8988T (cell line): ENCODE results near the gene POLR2H.

ENCODE experiments used
- DNase-seq: peaks from one replicate; pipeline ENCODE4 v3.0.0; 2011

The POLR2H gene

DNA sequence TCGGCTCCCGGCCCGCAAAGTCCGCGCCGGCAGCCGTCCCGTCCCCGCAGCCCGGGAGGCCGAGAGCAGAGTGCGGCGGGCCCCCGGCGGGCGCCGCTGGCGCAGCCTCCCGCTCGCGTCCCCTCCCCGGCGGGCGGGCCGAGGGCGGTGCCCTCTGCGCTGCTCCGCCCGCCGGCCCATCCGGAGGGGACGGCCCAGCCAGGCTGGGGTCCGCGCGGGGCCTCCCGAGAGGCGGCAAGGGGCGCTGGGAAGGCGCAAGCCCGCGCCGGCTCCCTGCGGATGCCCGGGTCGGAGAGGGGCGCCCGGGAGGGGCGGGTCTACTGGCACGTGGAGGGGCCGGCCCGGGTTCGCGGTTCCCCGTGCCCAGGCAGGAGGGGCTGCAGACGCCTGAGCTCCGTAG, at the start of gene POLR2H, which contains the start of gene CLCN2:
TSS of gene POLR2H (plus strand) at position 179 of the 400 bp plus-strand sequence. CDS start 1,783 bp downstream, outside the sequence.
TSS of gene CLCN2 (minus strand) at position 74 of the 400 bp plus-strand sequence. CDS start 126 bp downstream, outside the sequence.
- no peak for DNase-seq

DNA sequence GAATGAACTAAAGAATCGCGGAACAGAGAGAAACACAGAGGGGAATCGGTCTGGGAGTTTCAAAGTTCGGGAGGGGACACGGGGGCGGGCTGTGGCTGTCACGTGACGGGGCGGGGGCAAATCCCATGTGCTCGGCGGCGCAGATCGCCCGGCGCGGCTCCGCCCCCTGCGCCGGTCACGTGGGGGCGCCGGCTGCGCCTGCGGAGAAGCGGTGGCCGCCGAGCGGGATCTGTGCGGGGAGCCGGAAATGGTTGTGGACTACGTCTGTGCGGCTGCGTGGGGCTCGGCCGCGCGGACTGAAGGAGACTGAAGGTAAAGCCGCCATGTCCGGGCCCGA, 47.2 kb upstream of the POLR2H start, which contains the start of gene EIF4G1:
TSS of gene EIF4G1 (plus strand) at position 244 of the 337 bp plus-strand sequence. CDS start 1,191 bp downstream, outside the sequence.
- DNase-seq = peak; percentile 98

DNA sequence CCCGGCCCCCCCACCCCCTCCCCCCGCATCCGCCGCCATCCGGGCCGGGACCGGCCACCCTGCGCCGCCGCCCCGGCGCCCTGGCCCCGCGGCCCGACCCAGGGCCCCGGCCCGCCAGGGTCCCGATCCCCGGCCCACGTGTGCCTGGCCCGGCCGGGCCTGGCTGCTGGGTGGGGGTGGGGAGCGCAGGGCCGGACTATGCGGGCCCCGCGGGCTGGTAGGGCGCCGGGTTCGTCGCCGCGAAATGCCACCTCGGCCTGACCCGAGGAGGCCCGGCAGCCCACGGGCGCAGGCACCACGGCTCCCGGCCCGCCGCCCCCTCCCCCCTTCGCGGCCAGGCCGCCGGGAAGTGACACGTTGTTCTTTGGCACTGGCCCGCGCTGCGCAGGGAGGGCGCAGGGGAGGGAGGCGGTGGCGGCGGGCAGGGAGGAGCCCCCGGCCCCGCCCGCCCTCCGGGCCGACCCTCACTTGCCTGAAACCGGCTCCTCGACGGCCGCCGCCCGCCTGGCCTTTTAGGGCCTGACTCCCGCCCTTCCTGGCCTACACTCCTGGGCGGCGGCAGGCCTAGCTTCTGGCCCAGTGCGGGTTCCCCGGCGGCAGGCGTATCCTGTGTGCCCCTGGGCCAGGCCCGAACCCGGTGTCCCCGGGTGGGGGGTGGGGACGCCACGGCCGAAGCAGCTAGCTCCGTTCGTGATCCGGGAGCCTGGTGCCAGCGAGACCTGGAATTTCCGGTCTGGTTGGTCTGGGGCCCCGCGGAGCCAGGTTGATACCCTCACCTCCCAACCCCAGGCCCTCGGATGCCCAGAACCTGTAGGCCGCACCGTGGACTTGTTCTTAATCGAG, 46.6 kb upstream of the POLR2H start:
- DNase-seq = no peak

DNA sequence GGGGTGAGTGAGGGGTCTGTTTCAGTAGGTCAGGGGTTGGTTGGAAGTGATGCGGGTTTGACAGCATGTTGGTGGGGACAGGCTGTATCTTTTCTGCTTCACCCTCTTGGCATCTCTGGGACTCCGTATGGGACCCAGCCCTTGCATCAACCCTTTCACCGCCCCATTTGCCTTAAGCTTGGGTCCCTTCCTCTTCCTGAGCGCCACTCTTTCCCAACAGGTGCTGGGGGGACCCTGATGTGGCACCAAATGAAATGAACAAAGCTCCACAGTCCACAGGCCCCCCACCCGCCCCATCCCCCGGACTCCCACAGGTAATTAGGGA, 46.0 kb upstream of the POLR2H start:
- no peak for DNase-seq

GRCh38 chr3:184315871-184316661, 45.4 kb upstream of the POLR2H start:
- no peak for DNase-seq

- no peak for DNase-seq
Observed at GRCh38 chr3:184316792-184317191, 44.7 kb upstream of the POLR2H start.

- DNase-seq = no peak
Observed at GRCh38 chr3:184317201-184317600, 44.3 kb upstream of the POLR2H start.

DNA sequence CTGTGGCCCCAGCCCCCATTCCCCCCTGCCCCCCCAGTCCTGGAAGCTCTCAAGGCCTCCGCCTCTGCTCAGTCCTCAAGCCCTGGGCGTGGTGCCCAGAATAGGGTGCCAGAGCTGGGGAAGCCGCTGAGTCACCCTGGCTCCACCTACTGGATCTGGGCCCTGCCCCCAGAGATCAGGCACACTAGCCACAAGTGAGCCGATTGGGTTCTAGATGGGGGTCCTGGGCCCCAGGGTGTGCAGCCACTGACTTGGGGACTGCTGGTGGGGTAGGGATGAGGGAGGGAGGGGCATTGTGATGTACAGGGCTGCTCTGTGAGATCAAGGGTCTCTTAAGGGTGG, 41.4 kb upstream of the POLR2H start:
- peak; percentile 98 for DNase-seq

DNA sequence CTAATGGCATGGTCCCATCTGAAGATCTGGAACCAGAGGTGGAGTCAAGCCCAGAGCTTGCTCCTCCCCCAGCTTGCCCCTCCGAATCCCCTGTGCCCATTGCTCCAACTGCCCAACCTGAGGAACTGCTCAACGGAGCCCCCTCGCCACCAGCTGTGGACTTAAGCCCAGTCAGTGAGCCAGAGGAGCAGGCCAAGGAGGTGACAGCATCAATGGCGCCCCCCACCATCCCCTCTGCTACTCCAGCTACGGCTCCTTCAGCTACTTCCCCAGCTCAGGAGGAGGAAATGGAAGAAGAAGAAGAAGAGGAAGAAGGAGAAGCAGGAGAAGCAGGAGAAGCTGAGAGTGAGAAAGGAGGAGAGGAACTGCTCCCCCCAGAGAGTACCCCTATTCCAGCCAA, 39.8 kb upstream of the POLR2H start:
- no peak for DNase-seq

DNA sequence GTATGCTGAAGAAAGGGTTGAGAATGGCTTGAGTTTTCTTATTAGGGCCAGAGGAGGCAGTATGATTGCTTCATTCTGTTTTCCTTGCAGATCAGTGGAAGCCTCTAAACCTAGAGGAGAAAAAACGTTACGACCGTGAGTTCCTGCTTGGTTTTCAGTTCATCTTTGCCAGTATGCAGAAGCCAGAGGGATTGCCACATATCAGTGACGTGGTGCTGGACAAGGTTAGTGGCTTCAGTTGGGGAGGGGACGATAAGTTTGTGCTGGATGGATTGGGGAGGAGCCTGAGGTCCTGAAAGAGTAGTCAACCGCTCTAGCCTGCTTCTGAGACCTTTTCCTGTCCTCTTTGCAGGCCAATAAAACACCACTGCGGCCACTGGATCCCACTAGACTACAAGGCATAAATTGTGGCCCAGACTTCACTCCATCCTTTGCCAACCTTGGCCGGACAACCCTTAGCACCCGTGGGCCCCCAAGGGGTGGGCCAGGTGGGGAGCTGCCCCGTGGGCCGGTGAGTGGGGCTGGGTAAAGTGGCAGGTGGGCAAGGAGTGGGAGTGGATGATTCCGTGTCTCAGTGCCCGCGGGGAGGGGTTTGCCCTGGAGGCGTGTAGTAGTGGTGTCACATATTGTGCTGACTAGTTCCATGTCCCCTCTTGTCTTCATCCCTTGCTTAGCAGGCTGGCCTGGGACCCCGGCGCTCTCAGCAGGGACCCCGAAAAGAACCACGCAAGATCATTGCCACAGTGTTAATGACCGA, 38.6 kb upstream of the POLR2H start:
- DNase-seq = no peak

DNA sequence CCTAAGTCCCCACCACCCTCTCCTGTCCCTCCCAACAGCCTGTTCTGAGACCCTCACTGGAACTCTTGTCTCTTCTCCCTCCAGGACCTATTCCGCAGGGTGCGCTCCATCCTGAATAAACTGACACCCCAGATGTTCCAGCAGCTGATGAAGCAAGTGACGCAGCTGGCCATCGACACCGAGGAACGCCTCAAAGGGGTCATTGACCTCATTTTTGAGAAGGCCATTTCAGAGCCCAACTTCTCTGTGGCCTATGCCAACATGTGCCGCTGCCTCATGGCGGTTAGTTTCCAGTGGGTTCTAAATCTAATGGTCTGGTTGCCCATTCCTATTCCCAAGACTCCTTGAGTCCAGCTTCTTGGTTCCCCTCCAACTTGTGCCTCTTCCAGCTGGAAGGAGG, 37.8 kb upstream of the POLR2H start:
- DNase-seq = no peak

GRCh38 chr3:184325269-184325668, 36.2 kb upstream of the POLR2H start:
- DNase-seq = no peak

- no peak for DNase-seq
Observed at GRCh38 chr3:184325715-184326369, 35.7 kb upstream of the POLR2H start.

GRCh38 chr3:184327171-184327570, 34.3 kb upstream of the POLR2H start:
- DNase-seq = no peak

DNA sequence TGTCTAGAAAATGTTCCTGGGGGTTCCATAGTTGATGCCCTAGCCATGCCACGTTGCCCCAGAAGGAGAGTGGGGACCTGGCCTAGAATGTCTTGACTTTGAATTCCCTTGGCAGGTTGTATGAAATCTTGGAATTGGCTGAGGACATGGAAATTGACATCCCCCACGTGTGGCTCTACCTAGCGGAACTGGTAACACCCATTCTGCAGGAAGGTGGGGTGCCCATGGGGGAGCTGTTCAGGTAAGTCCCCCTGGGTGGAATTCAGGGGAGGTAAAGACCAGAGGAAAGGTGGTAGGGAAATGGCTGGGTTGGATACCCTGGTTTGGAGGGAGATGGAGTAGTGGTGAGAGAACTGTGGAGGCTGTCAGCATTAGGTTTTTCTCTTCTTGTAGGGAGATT, 33.0 kb upstream of the POLR2H start:
- peak; percentile 16 for DNase-seq

DNA sequence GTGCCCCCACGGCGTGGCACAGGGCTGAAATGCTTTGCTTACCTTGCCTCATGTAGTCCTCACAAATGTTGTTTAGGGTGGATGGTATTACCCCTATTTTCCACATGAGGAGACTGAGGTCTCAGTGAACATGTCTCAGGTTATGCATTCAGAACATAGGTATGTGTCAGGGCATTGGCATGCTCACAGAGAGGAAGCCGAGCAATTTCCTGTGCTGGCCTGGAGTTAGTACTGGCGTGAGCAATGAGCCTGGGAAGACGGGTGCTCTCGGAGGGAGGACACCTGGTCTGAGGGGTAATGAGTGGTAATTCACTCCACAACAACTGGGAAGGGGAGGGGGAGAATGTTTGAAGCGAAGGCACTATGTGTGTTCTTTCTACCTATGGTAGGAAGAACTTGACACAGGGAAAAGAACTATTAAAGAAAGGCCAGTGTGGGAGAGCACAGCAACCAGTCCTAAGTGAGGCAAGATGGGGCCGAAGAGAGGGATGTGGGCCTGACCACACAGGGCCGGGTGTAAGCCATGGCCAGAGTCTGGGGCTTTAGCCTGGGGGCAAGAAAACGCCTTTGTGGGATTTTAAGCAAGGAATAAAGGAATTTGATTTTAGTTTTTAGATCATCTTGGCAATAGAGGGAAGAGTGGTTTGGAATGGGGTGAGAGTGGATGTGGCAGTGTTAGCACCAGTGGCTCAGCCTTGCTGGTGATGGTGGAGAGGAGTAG, 29.0 kb upstream of the POLR2H start:
- DNase-seq = no peak

- DNase-seq = no peak
Observed at GRCh38 chr3:184333190-184333589, 28.3 kb upstream of the POLR2H start.

DNA sequence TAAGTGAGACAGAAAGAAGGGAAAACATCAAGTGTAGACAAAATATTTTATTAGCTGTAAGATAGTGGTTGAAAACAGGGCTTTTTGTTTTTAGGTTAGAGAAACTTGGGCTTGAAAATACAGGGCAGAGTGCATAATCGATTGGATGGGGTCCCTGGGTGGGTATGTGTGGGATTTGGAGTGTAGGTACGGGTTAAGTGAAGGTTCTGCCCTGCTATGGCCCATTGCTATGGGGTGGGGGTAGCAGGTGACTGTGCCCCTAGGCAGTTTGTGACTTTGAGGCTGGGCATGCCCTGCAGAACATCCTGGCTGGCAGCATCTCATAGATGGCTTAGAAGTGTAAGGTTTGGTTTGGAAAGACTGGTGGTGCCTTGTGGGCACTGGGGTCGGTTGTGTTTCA, 27.8 kb upstream of the POLR2H start:
- no peak for DNase-seq

DNA sequence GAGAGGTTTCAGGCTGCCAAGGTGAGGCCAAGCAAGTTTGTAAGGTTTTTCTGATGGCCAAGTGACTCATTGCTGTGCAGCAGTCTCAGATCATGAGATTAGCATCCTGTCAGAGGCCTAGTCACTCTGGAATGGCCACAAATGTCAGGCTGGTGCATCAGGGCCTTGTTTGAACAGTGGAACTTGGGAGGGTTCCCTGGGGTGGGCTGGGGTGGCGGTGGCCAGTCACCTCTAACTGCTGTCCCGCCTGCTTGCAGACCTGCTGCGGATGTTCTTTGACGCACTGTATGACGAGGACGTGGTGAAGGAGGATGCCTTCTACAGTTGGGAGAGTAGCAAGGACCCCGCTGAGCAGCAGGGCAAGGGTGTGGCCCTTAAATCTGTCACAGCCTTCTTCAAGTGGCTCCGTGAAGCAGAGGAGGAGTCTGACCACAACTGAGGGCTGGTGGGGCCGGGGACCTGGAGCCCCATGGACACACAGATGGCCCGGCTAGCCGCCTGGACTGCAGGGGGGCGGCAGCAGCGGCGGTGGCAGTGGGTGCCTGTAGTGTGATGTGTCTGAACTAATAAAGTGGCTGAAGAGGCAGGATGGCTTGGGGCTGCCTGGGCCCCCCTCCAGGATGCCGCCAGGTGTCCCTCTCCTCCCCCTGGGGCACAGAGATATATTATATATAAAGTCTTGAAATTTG, 26.9 kb upstream of the POLR2H start:
- DNase-seq = no peak

GRCh38 chr3:184335291-184335660, 26.2 kb upstream of the POLR2H start:
- no peak for DNase-seq

GRCh38 chr3:184335661-184336546, 25.6 kb upstream of the POLR2H start:
- DNase-seq = peak; percentile 93
